Measurements from ENCODE around the gene SPSB1. TPM values are rescaled to one million over a fixed set of nuclear protein-coding genes. Genes with fewer than 3 reads are reported as not detected.

SPSB1 gene
- total RNA-seq, 4 donors from 2014 or later = 28.3 to 49.2 (median 42.1) TPM

- no peaks in the 10 kb centered on the region for H3K27me3 ChIP-seq
- H3K36me3 ChIP-seq = no peaks in the 10 kb centered on the region
- no peak overlapping the region for H3K4me3 ChIP-seq
- H3K4me1 ChIP-seq = peaks cover 26% of the 10 kb centered on the region
- TF ChIP-seq EP300 (IDR thresholded peaks at IDR 0.05) = no peak
- TF ChIP-seq POLR2A (IDR thresholded peaks at IDR 0.05) = no peak
- no peak for TF ChIP-seq POLR2AphosphoS5 (IDR thresholded peaks at IDR 0.05)
- TF ChIP-seq CTCF (IDR thresholded peaks at IDR 0.05) = no peak
- no peak overlapping the region for H3K27ac ChIP-seq
- no peaks in the 10 kb centered on the region for H3K9me3 ChIP-seq
- DNase-seq (ENCODE audit: low spot score in 2 of 2) = no peak
- whole genome bisulfite sequencing = 95% methylated on average over 7 of the region's 7 CpGs
Observed at GRCh38 chr1:9309991-9310390, 17.3 kb downstream of the SPSB1 start.

DNA sequence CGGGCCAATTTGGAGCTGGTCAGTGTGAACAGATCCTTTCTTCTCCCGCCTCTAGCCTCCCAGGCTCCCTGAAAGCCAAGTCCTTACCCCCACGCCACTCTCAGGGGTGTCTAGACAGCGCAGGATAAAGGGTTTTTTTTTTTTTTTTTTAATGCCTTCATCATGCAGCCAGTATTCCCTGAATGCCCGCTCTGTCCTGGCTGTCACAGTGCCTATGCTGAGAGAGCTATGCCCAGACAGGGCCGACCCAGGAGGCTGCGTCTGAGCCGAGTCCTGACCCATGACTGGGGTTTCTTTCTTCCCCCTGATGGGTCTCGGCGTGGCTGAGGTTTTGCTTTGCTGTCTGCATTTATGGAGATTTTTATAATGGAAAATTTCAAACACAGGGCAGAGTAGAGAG lies 18.3 kb downstream of the SPSB1 start:
- H3K27ac ChIP-seq = no peak overlapping the region
- no peaks in the 10 kb centered on the region for H3K9me3 ChIP-seq
- H3K4me1 ChIP-seq = peaks cover 28% of the 10 kb centered on the region
- WGBS = 93% methylated on average over 10 of the region's 10 CpGs
- H3K27me3 ChIP-seq = no peaks in the 10 kb centered on the region
- no peak overlapping the region for H3K4me3 ChIP-seq
- no peak for DNase-seq (ENCODE audit: low spot score in 2 of 2)
- H3K36me3 ChIP-seq = no peaks in the 10 kb centered on the region
- TF ChIP-seq EP300 (IDR thresholded peaks at IDR 0.05) (no peak), CTCF (IDR thresholded peaks at IDR 0.05) (no peak), POLR2AphosphoS5 (IDR thresholded peaks at IDR 0.05) (no peak), POLR2A (IDR thresholded peaks at IDR 0.05) (no peak)

GRCh38 chr1:9311479-9311878 lies 18.8 kb downstream of the SPSB1 start:
- WGBS = 88% methylated on average over 9 of the region's 9 CpGs
- no peaks in the 10 kb centered on the region for H3K9me3 ChIP-seq
- peaks cover 31% of the 10 kb centered on the region for H3K4me1 ChIP-seq
- no peak overlapping the region for H3K4me3 ChIP-seq
- H3K27ac ChIP-seq = no peak overlapping the region
- DNase-seq (ENCODE audit: low spot score in 2 of 2) = no peak
- TF ChIP-seq POLR2AphosphoS5 (IDR thresholded peaks at IDR 0.05) (no peak), EP300 (IDR thresholded peaks at IDR 0.05) (no peak), CTCF (IDR thresholded peaks at IDR 0.05) (no peak), POLR2A (IDR thresholded peaks at IDR 0.05) (no peak)
- no peaks in the 10 kb centered on the region for H3K36me3 ChIP-seq
- no peaks in the 10 kb centered on the region for H3K27me3 ChIP-seq

DNA sequence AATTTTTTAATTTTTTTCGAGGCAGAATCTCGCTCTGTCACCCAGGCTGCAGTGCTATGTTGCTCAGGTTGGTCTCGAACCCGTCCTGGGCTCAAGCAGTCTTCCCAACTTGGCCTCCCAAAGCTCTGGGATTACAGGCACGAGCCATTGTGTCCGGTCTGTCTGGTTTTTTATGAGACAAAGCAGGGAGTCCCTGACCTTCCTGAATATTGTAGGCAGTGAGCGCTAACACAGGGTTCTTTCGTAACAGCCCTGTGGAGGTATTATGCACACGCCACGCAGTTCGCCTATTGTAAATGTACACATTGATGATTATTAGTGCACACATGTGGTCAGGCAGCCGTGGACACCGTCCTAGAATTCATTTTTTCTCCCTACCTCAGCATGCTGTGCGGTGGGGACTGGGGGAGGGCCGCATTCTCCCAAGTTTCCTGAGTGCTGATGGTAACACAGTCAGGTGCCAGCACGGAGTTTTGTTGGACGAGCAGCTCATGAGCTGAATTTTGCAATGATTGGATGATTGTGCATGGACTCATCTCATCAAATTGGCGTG lies 19.6 kb downstream of the SPSB1 start:
- H3K9me3 ChIP-seq = no peaks in the 10 kb centered on the region
- peaks cover 35% of the 10 kb centered on the region for H3K4me1 ChIP-seq
- TF ChIP-seq POLR2AphosphoS5 (IDR thresholded peaks at IDR 0.05) = no peak
- no peak for TF ChIP-seq POLR2A (IDR thresholded peaks at IDR 0.05)
- TF ChIP-seq CTCF (IDR thresholded peaks at IDR 0.05) = no peak
- no peak for TF ChIP-seq EP300 (IDR thresholded peaks at IDR 0.05)
- peak overlapping the region; percentile 22 for H3K27ac ChIP-seq
- no peak overlapping the region for H3K4me3 ChIP-seq
- 84% methylated on average over 18 of the region's 18 CpGs for WGBS
- no peak for DNase-seq (ENCODE audit: low spot score in 2 of 2)
- H3K27me3 ChIP-seq = no peaks in the 10 kb centered on the region
- no peaks in the 10 kb centered on the region for H3K36me3 ChIP-seq

DNA sequence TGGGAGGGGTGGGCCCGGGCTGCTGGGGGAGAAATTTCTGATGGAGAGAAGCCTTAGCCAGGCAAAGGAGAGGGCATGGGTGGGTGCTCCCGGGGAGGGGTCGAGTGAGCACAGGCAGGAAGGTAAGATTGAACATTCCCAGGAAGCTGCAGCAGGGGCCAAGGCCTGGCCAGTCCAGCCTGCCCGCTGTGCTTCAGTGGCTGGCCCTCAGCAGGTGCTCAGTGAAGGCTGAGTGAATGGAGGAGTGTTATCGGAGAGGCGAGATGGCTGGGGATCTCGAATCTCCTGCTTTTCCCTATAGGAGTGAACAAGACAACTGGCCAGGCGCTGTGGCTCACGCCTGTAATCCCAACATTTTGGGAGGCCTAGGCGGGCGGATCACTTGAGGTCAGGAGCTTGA lies 20.9 kb downstream of the SPSB1 start:
- WGBS = 90% methylated on average over 11 of the region's 11 CpGs
- TF ChIP-seq POLR2A (IDR thresholded peaks at IDR 0.05) (no peak), EP300 (IDR thresholded peaks at IDR 0.05) (no peak), POLR2AphosphoS5 (IDR thresholded peaks at IDR 0.05) (no peak), CTCF (IDR thresholded peaks at IDR 0.05) (no peak)
- Histone ChIP-seq H3K27me3 (no peaks in the 10 kb centered on the region), H3K4me3 (no peak overlapping the region), H3K27ac (no peak overlapping the region), H3K4me1 (peaks cover 43% of the 10 kb centered on the region), H3K36me3 (no peaks in the 10 kb centered on the region), H3K9me3 (no peaks in the 10 kb centered on the region)
- no peak for DNase-seq (ENCODE audit: low spot score in 2 of 2)
